Keratinocyte (primary cell): ENCODE measurements around the gene UBAC2. TPM values are rescaled to one million over a fixed set of nuclear protein-coding genes. Genes with fewer than 3 reads are reported as not detected.

Experiments used
- DNase-seq: peaks from one replicate; pipeline ENCODE4 v3.0.0-alpha.2; 2011; ENCODE audit warnings: low read depth, missing footprints, low spot score
- FAIRE-seq: peaks from 2 replicates; lab custom pipeline; 2011; peaks lifted over from hg19 to GRCh38; lab: Jason Lieb, UNC
- H2AFZ ChIP-seq: 2 replicates; pipeline ENCODE4 v1.6.0; 2012; ENCODE audit warnings: low read length, control low read depth, inconsistent platforms; ENCODE audit not compliant: control insufficient read depth
- H3K27ac ChIP-seq: 2 replicates; pipeline ENCODE4 v1.5.1; 2011; ENCODE audit warnings: low read length; ENCODE audit not compliant: control insufficient read depth, insufficient read depth
- H3K27me3 ChIP-seq: 3 replicates; pipeline ENCODE4 v1.6.0; 2011; ENCODE audit warnings: low read length; ENCODE audit not compliant: control insufficient read depth, insufficient read depth; ENCODE audit errors: extremely low read depth
- H3K36me3 ChIP-seq, 2 experiments: 2 replicates in 1 of 2; 3 replicates in 1 of 2; pipeline ENCODE4 v1.5.1; 2011; ENCODE audit warnings: low read length in 2 of 2, mild to moderate bottlenecking in 1 of 2; ENCODE audit not compliant: control insufficient read depth in 2 of 2, insufficient read depth in 2 of 2; ENCODE audit errors: extremely low read depth in 1 of 2
- H3K4me1 ChIP-seq: 3 replicates; pipeline ENCODE4 v1.5.1; 2011; ENCODE audit warnings: low read length; ENCODE audit not compliant: control insufficient read depth, insufficient read depth; ENCODE audit errors: extremely low read depth
- H3K4me2 ChIP-seq: 3 replicates; pipeline ENCODE4 v1.6.0; 2011; ENCODE audit warnings: low read depth, low read length; ENCODE audit not compliant: control insufficient read depth, insufficient read depth; ENCODE audit errors: extremely low read depth
- H3K4me3 ChIP-seq, 3 experiments: fragments of 200-600 bp in 1 of 3; sonication (generic) in 1 of 3; 2 replicates in 2 of 3; 3 replicates in 1 of 3; pipeline ENCODE4 v1.5.1; 2011 to 2016; ENCODE audit warnings: low read length in 3 of 3, mild to moderate bottlenecking in 3 of 3, control low read depth in 2 of 3, inconsistent platforms in 1 of 3, low read depth in 1 of 3, mixed read lengths in 1 of 3, mixed run types in 1 of 3, moderate library complexity in 1 of 3; ENCODE audit not compliant: control insufficient read depth in 2 of 3, insufficient read depth in 2 of 3; ENCODE audit errors: extremely low read depth in 1 of 3
- H3K79me2 ChIP-seq: 2 replicates; pipeline ENCODE4 v1.6.0; 2012; ENCODE audit warnings: low read length; ENCODE audit not compliant: control insufficient read depth, insufficient read depth
- H3K9ac ChIP-seq: 3 replicates; pipeline ENCODE4 v1.6.0; 2011; ENCODE audit warnings: low read length; ENCODE audit not compliant: control insufficient read depth, insufficient read depth; ENCODE audit errors: extremely low read depth
- H3K9me1 ChIP-seq: 3 replicates; pipeline ENCODE4 v1.6.0; 2011; ENCODE audit warnings: low read length; ENCODE audit not compliant: control insufficient read depth, insufficient read depth; ENCODE audit errors: extremely low read depth
- H3K9me3 ChIP-seq: 2 replicates; pipeline ENCODE4 v1.5.1; 2012; ENCODE audit warnings: low read depth, low read length; ENCODE audit not compliant: control insufficient read depth
- H4K20me1 ChIP-seq: 3 replicates; pipeline ENCODE4 v1.6.0; 2011; ENCODE audit warnings: low read length; ENCODE audit not compliant: control insufficient read depth, insufficient read depth; ENCODE audit errors: extremely low read depth
- CTCF ChIP-seq, 3 experiments: IDR thresholded peaks in 1 of 3; conservative IDR thresholded peaks in 1 of 3; optimal IDR thresholded peaks in 1 of 3; 2 replicates in 2 of 3; 3 replicates in 1 of 3; pipeline versions ENCODE3 to v1.5.1; 2011; ENCODE audit warnings: low read length in 3 of 3, mild to moderate bottlenecking in 3 of 3, moderate library complexity in 2 of 3, control low read depth in 1 of 3, inconsistent platforms in 1 of 3; ENCODE audit not compliant: insufficient read depth in 2 of 3; ENCODE audit errors: extremely low read depth in 1 of 3
- EZH2 ChIP-seq: IDR thresholded peaks from one replicate; pipeline ENCODE4 v1.6.1; 2012; ENCODE audit warnings: inconsistent platforms, mild to moderate bottlenecking, low read length, moderate library complexity
- dilution Hi-C: fragments of 300-500 bp; cut with MboI; formaldehyde crosslinking; loops from one replicate; pipeline ENCODE4 v1.7.0; 2020; ENCODE audit warnings: low sequenced_read_pairs; ENCODE audit not compliant: extremely low pct_ligation_motif_present
- polyA plus RNA-seq, 5 experiments: library from polyadenylated mRNA; depleted of rRNA in 3 of 5; stranded (reverse) in 3 of 5; stranded (forward) in 1 of 5; unstranded in 1 of 5; fragments of >200 nt; gene quantifications; 1 replicate in 1 of 5; 2 replicates in 3 of 5; 3 replicates in 1 of 5; pipeline versions ENCODE4 v1.2.1 to v1.2.3, GENCODE V29; 2011 to 2012; ENCODE audit warnings: missing spikeins in 2 of 5, low read depth in 1 of 5, low replicate concordance in 1 of 5

Gene UBAC2
- polyA plus RNA-seq, 1 donor (not counting 4 experiments of a cell fraction or from before 2014, with no cell fraction given): 104 TPM

DNA sequence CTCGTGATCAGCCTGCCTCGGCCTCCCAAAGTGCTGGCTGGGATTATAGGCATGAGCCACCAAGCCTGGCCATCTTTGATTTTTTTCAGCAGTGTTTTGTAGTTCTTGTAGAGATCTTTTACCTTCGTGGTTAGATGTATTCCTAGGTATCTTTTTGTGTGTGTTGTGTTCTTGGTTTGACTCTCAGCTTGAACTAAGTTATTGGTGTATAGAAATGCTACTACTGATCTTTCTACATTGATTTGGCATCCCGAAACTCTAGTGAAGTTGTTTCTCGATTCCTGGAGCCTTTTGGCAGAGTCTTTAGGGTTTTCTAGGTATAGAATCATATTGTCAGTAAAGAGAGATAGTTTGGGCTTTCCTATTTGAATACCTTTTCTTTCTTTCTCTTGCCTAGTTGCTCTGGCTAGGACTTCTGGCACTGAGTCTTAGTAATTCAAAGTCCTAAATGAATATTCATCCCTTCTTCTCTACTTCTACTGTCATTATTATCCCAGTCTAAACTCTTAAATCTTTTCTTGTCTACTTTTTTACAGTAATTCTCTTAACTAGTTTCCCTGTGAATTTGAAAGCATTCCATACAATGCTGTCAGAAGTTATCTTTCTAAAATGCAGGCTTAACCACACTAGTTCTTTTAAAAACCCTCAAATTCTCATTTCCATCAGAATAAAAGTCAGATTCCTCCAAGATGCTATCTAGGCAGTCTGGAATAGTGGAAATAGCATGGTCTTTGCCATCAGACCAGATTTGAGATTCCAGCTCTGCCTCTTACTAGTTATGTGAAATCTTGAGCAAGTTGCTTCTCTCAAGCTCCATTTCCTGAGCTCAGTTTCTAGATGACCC is 50.5 kb downstream of the UBAC2 start:
- H3K27ac ChIP-seq: no peak overlapping the region
- no peak overlapping the region for H2AFZ ChIP-seq
- dilution Hi-C loops: no loop called here
- peaks cover 5% of the 10 kb centered on the region for H3K79me2 ChIP-seq
- no peaks in the 10 kb centered on the region for H3K4me1 ChIP-seq
- H3K9me1 ChIP-seq: no peaks in the 10 kb centered on the region
- H3K4me3 ChIP-seq: no peak overlapping the region
- H3K9ac ChIP-seq: no peak overlapping the region
- FAIRE-seq (no peak), DNase-seq (no peak)
- H3K27me3 ChIP-seq: no peaks in the 10 kb centered on the region
- H3K4me2 ChIP-seq: no peak overlapping the region
- no peaks in the 10 kb centered on the region for H3K9me3 ChIP-seq
- H4K20me1 ChIP-seq: no peaks in the 10 kb centered on the region
- TF ChIP-seq CTCF (optimal IDR thresholded peaks at IDR 0.05 in 1 of 3, IDR thresholded peaks at IDR 0.05 in 1 of 3, conservative IDR thresholded peaks at IDR 0.05 in 1 of 3; ENCODE audit: extremely low read depth in 1 of 3, insufficient read depth in 2 of 3, low read length in 3 of 3) (no peak), EZH2 (no peak)
- H3K36me3 ChIP-seq: peaks cover 4 to 5% of the 10 kb centered on the region in 2 experiments

- no peaks in the 10 kb centered on the region for H4K20me1 ChIP-seq
- DNase-seq (no peak), FAIRE-seq (no peak)
- dilution Hi-C loops: no loop called here
- H3K79me2 ChIP-seq: peaks cover 5% of the 10 kb centered on the region
- no peaks in the 10 kb centered on the region for H3K9me3 ChIP-seq
- H3K27me3 ChIP-seq: no peaks in the 10 kb centered on the region
- peaks cover 3 to 4% of the 10 kb centered on the region in 2 experiments for H3K36me3 ChIP-seq
- H3K4me2 ChIP-seq: no peak overlapping the region
- H3K27ac ChIP-seq: no peak overlapping the region
- no peaks in the 10 kb centered on the region for H3K9me1 ChIP-seq
- H2AFZ ChIP-seq: no peak overlapping the region
- H3K9ac ChIP-seq: no peak overlapping the region
- H3K4me1 ChIP-seq: no peaks in the 10 kb centered on the region
- H3K4me3 ChIP-seq: no peak overlapping the region
- TF ChIP-seq CTCF (optimal IDR thresholded peaks at IDR 0.05 in 1 of 3, IDR thresholded peaks at IDR 0.05 in 1 of 3, conservative IDR thresholded peaks at IDR 0.05 in 1 of 3; ENCODE audit: extremely low read depth in 1 of 3, insufficient read depth in 2 of 3, low read length in 3 of 3): no peak
- no peak for TF ChIP-seq EZH2
Observed at GRCh38 chr13:99251921-99252320, 51.3 kb downstream of the UBAC2 start.
